SK-N-SH treated with all-trans-retinoic acid at 6 μM for 48 hours (cell line): ENCODE measurements around the gene AACS.

Experiments
- ATAC-seq: fragments of 200-7000 bp; cut with Tn5 transposase; 3 replicates; pipeline ENCODE4 v1.9.1; 2020; ENCODE audit warnings: mild to moderate bottlenecking, moderate library complexity
- ARNTL ChIP-seq: fragments of 450-650 bp; formaldehyde crosslinking; IDR thresholded peaks from 2 replicates; pipeline ENCODE4 v1.5.0; 2020; ENCODE audit warnings: low read depth, mild to moderate bottlenecking, moderate library complexity, borderline replicate concordance
- BACH2 ChIP-seq: fragments of 250-450 bp; sonication (Bioruptor Pico); IDR thresholded peaks from 2 replicates; pipeline ENCODE4 v1.9.0; 2021; ENCODE audit warnings: mild to moderate bottlenecking, borderline replicate concordance
- CSRNP3 ChIP-seq: fragments of 250-450 bp; sonication (Bioruptor Pico); IDR thresholded peaks from 2 replicates; pipeline ENCODE4 v1.5.1; 2021; ENCODE audit warnings: mild to moderate bottlenecking, moderate library complexity
- ESRRG ChIP-seq: fragments of 250-450 bp; sonication (Bioruptor Pico); IDR thresholded peaks from 2 replicates; pipeline ENCODE4 v1.6.1; 2021; ENCODE audit warnings: mild to moderate bottlenecking
- GLIS3 ChIP-seq: fragments of 250-450 bp; sonication (Bioruptor Pico); IDR thresholded peaks from 2 replicates; pipeline ENCODE4 v1.5.0; 2020; ENCODE audit warnings: mild to moderate bottlenecking, moderate library complexity
- ISL1 ChIP-seq: fragments of 250-450 bp; sonication (Bioruptor Pico); IDR thresholded peaks from 2 replicates; pipeline ENCODE4 v2.1.2; 2022; ENCODE audit warnings: mild to moderate bottlenecking, moderate library complexity
- OSR1 ChIP-seq: fragments of 250-450 bp; sonication (Bioruptor Pico); IDR thresholded peaks from 2 replicates; pipeline ENCODE4 v1.8.0; 2022; ENCODE audit warnings: moderate library complexity, mild to moderate bottlenecking, inconsistent platforms
- PATZ1 ChIP-seq: fragments of 250-450 bp; sonication (Bioruptor Pico); IDR thresholded peaks from 2 replicates; pipeline ENCODE4 v1.8.0; 2020; ENCODE audit warnings: mild to moderate bottlenecking, moderate library complexity, borderline replicate concordance
- POU6F1 ChIP-seq: fragments of 250-450 bp; sonication (Bioruptor Pico); IDR thresholded peaks from 2 replicates; pipeline ENCODE4 v1.8.0; 2021; ENCODE audit warnings: low read depth, mild to moderate bottlenecking, moderate library complexity, borderline replicate concordance
- PPARA ChIP-seq: fragments of 250-450 bp; sonication (Bioruptor Pico); IDR thresholded peaks from 2 replicates; pipeline ENCODE4 v1.5.0; 2020; ENCODE audit warnings: mild to moderate bottlenecking, borderline replicate concordance
- RARB ChIP-seq: fragments of 250-450 bp; sonication (Bioruptor Pico); IDR thresholded peaks from 2 replicates; pipeline ENCODE4 v1.8.0; 2021; ENCODE audit warnings: mild to moderate bottlenecking, moderate library complexity
- SNAI2 ChIP-seq: fragments of 250-450 bp; sonication (Bioruptor Pico); IDR thresholded peaks from 2 replicates; pipeline ENCODE4 v1.5.0; 2020; ENCODE audit warnings: mild to moderate bottlenecking, moderate library complexity
- TCF4 ChIP-seq: fragments of 250-450 bp; sonication (Bioruptor Pico); IDR thresholded peaks from 2 replicates; pipeline ENCODE4 v1.8.0; 2021; ENCODE audit warnings: mild to moderate bottlenecking, moderate library complexity, borderline replicate concordance
- ZC3H10 ChIP-seq: fragments of 250-450 bp; sonication (Bioruptor Pico); IDR thresholded peaks from 2 replicates; pipeline ENCODE4 v1.5.1; 2021; ENCODE audit warnings: mild to moderate bottlenecking, moderate library complexity
- ZFP3 ChIP-seq: fragments of 250-450 bp; sonication (Bioruptor Pico); IDR thresholded peaks from 2 replicates; pipeline ENCODE4 v1.5.0; 2020; ENCODE audit warnings: mild to moderate bottlenecking, moderate library complexity
- ZFP30 ChIP-seq: fragments of 450-650 bp; formaldehyde crosslinking; IDR thresholded peaks from 2 replicates; pipeline ENCODE4 v1.5.0; 2022; ENCODE audit warnings: mild to moderate bottlenecking, moderate library complexity
- ZNF565 ChIP-seq: fragments of 450-650 bp; formaldehyde crosslinking; conservative IDR thresholded peaks from 2 replicates; pipeline ENCODE4 v1.5.0; 2020; ENCODE audit warnings: low read depth, mild to moderate bottlenecking, moderate library complexity
- ZNF70 ChIP-seq: fragments of 450-650 bp; formaldehyde crosslinking; IDR thresholded peaks from 2 replicates; pipeline ENCODE4 v1.5.0; 2020; ENCODE audit warnings: mild to moderate bottlenecking, moderate library complexity
- ZNF8 ChIP-seq: fragments of 450-650 bp; formaldehyde crosslinking; IDR thresholded peaks from 2 replicates; pipeline ENCODE4 v1.5.0; 2020; ENCODE audit warnings: mild to moderate bottlenecking, moderate library complexity
- TF ChIP-seq, protein P1 (sequence below): fragments of 250-450 bp; sonication (Bioruptor Pico); IDR thresholded peaks from 2 replicates; pipeline ENCODE4 v1.5.0; 2020; ENCODE audit warnings: mild to moderate bottlenecking, moderate library complexity

The AACS gene

DNA sequence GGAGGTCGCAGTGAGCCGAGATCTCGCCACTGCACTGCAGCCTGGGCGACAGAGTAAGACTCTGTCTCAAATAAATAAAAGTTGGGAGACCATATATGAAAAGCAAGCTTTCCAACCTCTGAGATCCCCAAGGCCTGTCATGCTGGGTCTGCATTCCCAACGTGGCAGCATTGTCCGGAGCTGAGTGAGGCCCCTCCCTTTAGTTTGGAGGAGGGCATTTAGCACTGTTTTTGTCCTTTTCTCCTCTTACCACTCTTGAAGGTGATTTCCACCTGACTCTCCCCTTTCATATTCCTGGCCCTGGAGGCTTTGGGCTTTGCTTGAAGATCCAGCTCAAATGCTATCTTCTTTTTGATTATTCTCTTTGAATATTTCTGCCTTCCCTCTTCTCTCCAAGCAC, 3.2 kb downstream of the AACS start (continued):
- TF ChIP-seq PATZ1, result no peak
- TF ChIP-seq PPARA (CRISPR knock-in tag), result no peak

- no peak for ATAC-seq
- TF ChIP-seq ZC3H10 (CRISPR knock-in tag), result no peak
- TF ChIP-seq ZNF8 (CRISPR knock-in tag), result no peak
- no peak for TF ChIP-seq ARNTL (CRISPR knock-in tag)
- no peak for TF ChIP-seq CSRNP3 (CRISPR knock-in tag)
- TF ChIP-seq ZFP30, result no peak
- no peak for TF ChIP-seq TCF4 (CRISPR knock-in tag)
- no peak for TF ChIP-seq GLIS3 (CRISPR knock-in tag)
These were observed 4.4 kb downstream of the AACS start for GRCh38 chr12:125069616-125070015.

DNA sequence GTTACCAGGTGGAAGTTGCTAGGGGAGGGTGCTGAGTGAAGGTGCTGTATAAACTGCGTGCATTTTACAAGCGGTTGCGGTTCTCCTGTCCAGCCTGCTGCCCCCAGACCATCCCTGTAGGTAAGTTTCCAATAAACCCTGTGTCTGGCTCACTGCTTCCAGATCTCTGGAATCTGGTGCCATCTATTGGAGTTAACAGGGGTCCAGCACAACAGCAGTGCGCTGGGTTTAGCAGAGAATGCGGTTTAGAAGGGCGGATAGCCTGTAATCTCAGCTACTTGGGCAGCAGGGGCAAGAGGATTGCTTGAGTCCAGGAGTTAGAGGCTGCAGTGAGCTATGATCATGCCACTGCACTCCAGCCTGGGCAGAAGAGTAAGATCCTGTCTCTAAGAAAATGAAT, 4.9 kb downstream of the AACS start:
- TF ChIP-seq ZC3H10 (CRISPR knock-in tag) (no peak), CSRNP3 (CRISPR knock-in tag) (no peak), ZFP3 (CRISPR knock-in tag) (no peak), ESRRG (CRISPR knock-in tag) (no peak), RARB (CRISPR knock-in tag) (no peak), ZNF8 (CRISPR knock-in tag) (no peak), ZNF565 (CRISPR knock-in tag) (no peak), SNAI2 (no peak), ZNF70 (no peak), ARNTL (CRISPR knock-in tag) (no peak), BACH2 (no peak), ZFP30 (no peak)
- TF ChIP-seq, protein P1, sequence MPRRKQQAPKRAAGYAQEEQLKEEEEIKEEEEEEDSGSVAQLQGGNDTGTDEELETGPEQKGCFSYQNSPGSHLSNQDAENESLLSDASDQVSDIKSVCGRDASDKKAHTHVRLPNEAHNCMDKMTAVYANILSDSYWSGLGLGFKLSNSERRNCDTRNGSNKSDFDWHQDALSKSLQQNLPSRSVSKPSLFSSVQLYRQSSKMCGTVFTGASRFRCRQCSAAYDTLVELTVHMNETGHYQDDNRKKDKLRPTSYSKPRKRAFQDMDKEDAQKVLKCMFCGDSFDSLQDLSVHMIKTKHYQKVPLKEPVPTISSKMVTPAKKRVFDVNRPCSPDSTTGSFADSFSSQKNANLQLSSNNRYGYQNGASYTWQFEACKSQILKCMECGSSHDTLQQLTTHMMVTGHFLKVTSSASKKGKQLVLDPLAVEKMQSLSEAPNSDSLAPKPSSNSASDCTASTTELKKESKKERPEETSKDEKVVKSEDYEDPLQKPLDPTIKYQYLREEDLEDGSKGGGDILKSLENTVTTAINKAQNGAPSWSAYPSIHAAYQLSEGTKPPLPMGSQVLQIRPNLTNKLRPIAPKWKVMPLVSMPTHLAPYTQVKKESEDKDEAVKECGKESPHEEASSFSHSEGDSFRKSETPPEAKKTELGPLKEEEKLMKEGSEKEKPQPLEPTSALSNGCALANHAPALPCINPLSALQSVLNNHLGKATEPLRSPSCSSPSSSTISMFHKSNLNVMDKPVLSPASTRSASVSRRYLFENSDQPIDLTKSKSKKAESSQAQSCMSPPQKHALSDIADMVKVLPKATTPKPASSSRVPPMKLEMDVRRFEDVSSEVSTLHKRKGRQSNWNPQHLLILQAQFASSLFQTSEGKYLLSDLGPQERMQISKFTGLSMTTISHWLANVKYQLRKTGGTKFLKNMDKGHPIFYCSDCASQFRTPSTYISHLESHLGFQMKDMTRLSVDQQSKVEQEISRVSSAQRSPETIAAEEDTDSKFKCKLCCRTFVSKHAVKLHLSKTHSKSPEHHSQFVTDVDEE (CRISPR knock-in tag), result no peak
- TF ChIP-seq, all 23 proteins: peak for 0
- ATAC-seq, result no peak

DNA sequence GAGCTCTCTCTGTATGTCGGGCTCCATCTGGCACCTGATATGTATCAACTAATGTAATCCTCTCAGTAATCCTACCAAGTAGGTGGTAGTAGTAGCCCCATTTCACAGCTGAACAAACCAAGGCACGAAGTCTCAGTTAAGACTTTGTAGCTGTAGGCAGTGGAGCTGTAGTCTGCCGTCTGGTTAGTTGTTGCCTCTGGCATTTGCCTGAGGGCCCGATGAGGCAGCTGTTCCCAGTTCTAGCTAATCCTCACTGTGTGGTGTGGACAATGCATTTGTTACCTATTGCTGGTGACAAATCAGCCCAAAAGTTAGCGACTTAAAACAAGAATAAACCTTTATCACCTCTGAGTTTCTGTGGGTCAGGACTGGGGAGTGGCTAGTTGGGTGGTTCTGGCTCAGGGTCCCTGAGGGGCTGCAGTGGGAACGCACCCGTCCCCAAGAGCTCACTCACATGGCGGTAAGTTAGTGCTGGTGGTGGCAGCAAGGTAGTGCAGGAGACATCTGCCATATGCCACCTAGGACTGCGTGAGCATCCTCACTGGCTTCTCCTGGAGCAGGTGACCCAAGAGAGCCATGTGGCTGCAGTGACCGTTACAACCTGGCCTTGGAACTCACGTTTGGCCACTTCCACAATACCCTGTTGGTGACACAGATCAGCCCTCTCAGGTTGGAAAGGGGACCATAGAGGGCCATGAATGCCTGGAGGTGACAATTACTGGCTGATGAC, 5.6 kb downstream of the AACS start:
- ATAC-seq, result no peak
- TF ChIP-seq ISL1 (CRISPR knock-in tag), result no peak
- no peak for TF ChIP-seq RARB (CRISPR knock-in tag)
- no peak for TF ChIP-seq POU6F1 (CRISPR knock-in tag)
- TF ChIP-seq OSR1, result no peak
- no peak for TF ChIP-seq ZNF8 (CRISPR knock-in tag)
